Kidney tubule cell (primary cell): ENCODE results near the gene PARD3.
"Not testable (repeated sequence)": the region's sequence is repeated elsewhere in the genome, so short reads cannot be mapped to it uniquely, and the experiment has no call there.

Experiments used
- DNase-seq: peaks from one replicate; pipeline ENCODE4 v3.0.0-alpha.2; 2018; ENCODE audit warnings: low spot score

PARD3 gene

DNA sequence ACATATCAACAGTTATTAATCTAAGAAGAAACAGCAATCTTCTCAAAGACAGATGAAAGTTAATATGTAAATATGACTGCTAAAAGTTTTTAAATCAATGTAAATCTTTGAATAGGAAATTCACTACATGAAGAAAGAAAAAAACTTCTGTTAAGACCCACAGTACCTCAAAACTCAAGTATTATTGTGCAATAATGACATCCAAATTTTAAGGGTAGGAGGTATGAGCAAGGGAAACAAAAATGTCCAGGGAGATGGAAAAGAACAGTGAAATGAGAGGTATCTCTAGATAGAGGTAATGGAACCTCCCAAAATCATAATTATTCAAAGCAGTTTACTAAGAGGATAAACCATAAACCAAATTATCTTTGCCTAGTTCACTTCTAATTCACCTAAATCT, 436.8 kb downstream of the PARD3 start:
- DNase-seq: no peak

DNA sequence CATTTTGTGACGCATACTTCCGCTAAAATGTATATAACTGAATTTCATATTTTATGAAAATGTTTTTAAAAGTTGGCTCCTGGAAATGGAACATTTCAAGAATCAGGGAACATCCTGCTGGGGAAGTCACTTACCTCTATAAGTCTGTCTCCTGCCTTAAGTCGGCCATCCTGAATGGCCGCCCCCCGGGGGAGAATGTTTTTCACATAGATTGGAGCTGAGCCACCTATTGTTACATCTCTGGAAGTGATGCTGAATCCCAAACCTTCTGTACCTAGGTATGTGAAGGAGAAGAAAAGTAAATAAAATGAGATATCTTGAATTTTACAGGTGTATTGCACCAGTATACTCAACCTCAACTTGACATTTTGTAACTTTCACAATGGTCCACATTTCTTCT, 437.3 kb downstream of the PARD3 start:
- DNase-seq: no peak

DNA sequence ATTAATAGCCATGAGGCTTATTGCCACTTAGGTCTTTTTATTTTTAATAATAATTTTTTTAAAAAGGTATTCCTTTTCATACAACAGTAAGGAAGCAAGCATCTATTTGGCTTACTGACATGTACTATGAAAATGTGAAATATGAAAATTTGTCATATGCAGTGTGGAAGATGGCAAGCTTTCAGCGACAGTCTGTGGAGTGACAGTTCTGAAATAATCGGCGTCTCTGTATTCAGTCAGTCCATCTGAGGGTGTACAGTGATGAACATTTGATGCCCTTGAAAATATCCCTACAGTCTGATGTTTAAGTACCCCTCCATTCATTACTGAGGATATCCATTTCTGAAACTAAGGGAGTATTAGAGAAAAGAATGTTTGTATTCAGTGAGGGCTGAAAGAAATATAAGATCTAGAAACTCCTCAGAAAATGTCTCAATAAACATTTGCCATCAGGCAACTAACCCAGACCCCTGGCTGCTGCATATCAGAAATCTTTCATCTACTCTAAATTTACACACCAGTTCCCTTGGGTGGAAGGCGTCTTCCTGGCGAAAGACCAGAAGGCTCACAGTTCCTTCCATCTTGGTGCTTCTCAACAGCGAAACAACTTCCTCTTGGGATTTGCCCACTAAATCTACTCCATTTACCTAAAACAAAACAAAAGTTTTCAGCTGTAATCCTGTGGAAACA, 440.6 kb downstream of the PARD3 start:
- no peak for DNase-seq

DNA sequence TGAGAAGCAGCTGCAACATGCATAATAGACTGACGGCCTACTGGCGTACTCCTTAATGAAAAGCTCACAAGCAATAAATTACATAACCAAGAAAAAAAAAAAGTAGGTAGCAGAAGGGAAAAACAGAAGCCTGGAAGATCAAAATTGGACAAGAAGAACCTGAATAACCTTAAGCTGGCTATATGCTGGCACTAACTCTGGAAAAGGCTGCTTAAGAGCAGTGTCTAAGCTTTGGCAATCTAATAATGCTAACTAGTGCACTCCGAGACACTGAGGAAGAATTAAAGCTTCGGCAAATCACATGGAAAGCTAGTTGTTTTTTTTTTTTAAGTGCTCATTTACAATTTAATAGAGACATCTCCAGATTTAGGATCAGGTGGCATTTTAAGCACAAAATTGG, 441.9 kb downstream of the PARD3 start:
- no peak for DNase-seq

DNA sequence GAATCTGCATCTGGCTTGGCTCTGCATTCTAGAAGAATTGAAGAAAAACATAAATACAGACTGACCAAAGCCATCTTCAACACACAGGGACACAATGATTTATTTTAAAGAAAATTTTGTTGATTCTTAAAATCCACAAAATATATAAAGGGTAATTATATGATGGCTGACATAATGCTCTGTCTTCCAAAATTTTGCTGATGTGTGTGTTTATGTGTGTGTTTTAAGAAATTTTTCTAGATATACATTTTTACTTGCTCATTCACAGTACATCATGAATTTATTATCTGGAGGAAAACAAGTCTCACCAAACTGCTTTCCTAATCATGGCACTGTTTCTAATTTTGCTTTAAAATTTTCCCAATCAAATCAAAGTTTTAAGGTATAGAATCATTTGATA, 442.6 kb downstream of the PARD3 start:
- no peak for DNase-seq

DNA sequence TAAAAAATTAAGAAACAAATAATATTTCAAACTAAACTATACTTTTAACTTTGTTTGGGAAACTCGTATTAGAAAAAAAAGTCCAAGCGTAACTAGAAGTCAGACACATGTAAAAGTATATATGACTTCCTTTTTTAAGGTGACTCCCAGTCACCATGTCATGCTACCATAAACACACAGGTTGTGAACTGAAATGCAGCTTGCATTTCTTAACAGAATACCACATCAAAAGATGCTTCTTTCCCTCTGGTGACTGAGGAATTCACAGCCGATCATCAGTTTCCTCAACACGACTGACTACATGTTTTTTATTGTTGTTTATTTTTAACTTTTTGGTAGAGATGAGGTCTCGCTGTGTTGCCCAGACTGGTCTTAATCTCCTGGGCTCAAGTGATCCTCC, 445.0 kb downstream of the PARD3 start:
- DNase-seq: no peak

DNA sequence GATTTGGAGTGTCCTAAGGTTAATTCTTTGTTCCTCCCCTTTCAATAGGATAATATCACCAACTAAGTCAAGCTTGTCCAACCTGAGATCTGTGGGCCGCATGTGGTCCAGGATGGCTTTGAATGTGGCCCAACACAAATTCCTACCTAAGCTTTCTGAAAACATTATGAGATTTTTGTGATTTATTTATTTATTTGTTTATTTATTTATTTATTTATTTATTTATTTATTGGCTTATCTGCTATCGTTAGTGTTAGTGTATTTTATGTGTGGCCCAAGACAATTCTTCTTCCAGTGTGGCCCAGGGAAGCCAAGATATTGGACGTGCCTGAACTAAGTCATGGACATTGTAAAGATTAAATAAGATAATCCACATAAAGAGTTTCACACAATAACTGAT, 446.0 kb downstream of the PARD3 start:
- DNase-seq: no peak

DNA sequence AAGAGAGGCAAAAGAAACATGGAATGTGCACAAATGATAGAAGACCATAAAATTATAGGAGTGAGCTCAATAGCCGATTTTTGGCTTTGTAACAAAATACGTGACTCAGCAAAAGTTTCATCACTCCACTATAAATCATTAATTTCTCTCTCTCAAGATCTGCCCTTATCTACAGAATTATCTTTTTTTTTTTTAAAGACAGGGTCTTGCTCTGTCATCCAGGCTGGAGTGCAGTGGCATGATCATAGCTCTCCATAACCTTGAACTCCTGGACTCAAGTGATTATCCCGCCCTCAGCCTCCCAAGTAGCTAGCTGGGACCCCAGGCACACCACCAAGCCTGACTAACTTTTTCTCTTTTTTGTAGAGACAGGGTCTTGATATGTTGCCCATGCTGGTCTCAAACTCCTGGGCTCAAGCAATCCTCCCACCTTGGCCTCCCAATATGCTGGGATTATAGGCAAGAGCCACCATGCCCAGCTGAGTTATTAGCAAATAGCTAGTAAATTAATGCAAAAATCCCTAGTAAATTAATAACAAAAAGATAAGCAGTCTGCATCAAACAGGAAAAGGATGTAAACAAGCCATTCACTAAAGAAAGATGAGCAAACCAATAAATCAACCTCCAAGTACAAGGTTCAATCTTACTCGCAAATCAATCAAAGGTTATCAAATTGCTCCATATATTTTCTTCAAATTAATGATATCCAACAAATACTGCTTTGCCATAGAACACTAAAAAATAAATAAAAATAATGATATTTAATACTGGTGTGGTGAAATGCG, 450.7 kb downstream of the PARD3 start:
- peak; percentile 49 for DNase-seq

DNA sequence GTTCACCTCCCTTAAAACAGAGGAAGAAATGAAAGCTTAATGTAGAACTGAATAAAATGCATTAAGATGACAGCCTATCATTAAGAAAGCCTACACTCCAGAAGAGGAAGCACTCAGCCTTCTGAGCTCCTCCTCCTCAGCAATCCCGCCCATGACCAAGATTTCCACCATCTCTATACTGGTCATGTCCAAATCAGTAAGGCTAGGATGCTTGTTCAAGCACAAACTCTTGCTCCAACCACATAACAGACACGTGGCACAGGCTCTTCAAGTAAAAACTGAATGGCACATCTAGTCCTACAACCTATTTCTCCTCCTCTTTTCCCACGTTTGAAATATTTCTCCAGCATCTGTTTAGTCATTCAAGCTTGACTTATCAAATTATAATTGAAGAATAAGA, 454.1 kb downstream of the PARD3 start:
- no peak for DNase-seq

DNA sequence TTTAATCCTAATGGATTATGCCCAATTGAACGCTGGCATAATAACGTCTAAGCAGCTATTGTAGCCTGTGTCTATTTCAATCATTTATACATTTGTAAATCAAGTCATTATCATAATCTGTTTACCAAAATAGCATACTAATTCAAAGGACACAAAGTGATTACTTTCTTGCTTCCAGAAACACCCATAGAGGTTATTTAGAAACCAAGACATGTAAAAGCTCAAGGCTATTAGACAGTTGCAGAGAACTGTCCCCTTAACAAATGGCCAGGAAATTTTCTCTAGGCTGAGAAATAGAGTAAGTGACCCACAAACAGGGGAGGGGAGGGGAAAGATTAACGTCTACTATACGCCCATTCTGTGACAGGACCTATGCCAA, 455.7 kb downstream of the PARD3 start:
- DNase-seq: no peak

DNA sequence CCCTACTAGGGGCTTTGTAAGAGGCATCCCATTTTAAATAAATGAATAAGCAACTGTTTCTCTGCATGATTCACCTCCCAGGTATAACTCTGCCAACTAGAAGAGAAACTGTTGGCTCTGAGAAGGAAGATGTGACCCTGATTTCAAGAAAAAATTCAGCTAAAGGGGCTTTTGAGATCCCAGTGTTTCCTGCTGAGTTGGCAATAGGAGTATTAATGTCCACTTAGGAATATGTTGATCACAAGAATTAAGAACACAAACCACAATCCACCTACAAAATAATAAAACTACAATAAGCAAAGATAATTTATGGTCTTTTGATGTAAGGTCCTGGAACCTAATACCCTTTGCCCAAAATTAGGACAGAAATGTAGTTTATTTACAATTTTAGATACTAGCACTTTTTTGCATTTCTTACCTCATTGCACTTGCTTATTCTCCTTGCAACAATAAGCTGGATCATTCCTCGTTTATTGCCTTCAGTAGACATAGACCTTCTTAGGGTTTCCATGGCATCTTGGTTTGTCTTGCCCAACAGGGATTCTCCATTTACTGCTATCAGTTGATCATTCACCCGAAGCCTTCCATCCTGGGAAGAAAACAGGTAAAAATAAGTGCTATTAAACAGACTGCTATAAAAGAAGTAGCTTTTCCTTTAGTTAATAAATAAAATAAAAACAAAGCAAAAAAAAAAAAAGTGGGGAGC, 456.2 kb downstream of the PARD3 start:
- no peak for DNase-seq

DNA sequence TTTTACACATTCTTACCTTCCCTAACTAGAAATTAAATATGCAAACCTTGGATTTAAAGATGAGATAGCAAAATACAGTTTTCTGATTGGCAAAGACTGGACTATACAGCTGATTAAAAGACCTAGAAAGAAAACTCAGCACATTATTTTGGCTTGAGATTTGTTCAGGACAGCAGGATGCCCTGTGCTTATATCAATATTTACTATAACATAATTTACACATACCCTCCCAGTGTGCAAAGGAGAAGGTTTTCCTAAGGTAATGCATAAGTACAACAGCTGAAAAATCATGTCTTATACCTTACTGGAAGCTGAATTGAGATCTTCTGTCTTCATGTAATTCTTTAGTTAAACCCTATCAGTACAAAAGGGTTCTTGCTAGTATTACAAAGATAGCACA, 458.6 kb downstream of the PARD3 start:
- no peak for DNase-seq

DNA sequence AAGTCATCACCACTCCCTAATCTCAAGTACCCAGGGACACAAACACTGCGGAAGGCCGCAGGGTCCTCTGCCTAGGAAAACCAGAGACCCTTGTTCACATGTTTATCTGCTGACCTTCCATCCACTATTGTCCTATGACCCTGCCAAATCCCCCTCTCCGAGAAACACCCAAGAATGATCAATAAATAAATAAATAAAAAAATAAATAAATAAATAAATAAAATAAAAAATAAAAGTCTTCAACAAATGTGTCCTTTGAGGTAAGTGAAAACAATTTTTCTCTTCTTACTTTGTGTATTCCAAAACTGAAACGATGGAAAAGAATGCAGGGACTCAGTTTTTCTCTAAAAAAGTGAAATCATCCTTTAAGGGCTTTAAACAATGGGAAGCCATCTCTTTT, 461.6 kb downstream of the PARD3 start:
- not testable (repeated sequence) for DNase-seq

DNA sequence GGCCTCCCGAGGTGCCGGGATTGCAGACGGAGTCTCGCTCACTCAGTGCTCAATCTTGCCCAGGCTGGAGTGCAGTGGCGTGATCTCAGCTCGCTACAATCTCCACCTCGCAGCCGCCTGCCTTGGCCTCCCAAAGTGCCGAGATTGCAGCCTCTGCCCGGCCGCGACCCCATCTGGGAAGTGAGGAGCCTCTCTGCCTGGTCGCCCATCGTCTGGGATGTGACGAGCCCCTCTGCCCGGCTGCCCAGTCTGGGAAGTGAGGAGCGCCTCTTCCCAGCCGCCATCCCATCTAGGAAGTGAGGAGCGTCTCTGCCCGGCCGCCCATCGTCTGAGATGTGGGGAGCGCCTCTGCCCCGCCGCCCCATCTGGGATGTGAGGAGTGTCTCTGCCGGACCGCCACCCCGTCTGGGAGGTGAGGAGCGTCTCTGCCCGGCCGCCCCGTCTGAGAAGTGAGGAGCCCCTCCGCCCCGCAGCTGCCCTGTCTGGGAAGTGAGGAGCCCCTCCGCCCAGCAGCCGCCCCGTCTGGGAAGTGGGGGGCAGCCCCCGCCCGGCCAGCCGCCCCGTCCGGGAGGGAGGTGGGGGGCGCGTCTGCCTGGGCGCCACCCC, 462.4 kb downstream of the PARD3 start:
- not testable (repeated sequence) for DNase-seq

DNA sequence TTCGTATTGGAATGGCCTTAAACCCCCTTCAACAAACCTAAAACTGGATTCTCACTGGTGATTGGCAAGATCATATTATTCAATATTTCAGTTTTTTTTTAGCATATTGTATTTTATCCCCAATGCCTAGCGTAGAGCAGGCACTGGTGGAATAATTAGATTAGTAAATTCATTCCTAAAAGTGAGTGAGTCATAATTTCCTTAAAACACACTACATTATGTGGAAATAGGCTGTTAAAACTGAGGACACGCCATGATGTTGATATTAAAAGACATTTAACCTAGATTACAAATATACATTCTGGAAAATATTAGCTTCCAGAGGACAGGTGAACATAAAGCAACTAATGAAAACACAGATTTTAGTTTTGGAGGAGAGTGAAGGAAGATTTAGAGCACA, 463.9 kb downstream of the PARD3 start:
- DNase-seq: no peak

DNA sequence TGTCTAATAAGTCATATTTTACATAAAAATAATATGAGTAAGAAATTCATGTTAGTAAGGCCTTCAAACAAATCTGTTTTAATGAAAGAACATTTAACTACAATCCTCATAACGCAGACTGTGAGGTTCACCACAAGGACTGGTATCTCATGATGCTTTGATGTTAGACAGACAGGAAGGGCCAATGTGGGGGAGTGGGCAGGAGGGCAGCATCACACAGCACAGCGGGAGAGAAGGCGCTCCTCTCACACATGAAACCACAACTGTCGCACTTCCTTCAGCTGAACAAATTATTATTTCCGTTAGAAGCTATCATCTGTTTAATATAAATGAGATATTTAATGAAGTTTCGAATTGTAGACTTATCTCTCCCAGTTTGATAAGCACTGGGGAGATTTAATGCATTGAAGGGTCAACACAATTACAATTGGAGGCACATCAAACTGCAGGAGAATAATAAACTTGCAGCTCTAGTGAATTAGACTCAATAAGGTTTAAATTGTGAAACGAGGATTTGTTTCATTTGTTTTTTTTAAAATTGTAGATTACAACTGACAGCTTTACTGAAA, 466.1 kb downstream of the PARD3 start:
- no peak for DNase-seq

DNA sequence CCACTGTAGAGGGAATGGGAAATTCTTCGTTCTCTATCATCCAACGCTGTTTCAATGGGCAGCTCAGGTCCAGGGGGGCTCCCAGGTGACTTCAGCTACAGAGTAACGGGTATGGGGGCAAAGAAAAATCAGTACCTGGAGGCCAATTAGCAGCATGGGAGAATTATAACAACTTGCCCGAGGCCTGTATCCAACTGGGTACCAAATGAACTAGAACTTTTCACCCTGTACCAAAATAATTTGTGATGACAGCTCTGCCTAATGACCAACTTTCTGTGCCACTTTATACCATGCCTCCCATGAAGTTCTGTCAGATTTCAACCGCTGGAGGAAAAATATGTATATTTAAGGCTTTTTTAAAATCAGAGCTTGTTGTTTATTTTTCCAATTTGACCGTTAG, 467.1 kb downstream of the PARD3 start:
- no peak for DNase-seq

DNA sequence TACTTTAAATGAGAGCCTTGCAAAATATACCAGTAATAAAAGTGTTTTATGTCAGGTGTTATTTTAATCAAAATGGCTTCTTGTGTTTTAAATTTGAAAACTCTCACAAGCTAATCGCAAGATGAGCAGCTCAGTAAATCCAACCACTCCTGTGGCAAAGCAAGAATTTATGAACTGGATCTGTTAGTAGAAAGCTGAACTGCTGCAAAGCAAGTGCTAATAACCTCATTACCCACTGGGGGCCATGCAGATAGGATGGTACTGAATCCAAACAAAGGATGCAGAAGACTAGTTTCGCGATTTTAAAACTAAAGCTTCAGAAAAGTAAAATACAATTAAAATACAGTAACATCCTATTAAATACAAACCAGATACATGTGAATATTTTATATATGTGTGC, 468.0 kb downstream of the PARD3 start:
- DNase-seq: no peak

DNA sequence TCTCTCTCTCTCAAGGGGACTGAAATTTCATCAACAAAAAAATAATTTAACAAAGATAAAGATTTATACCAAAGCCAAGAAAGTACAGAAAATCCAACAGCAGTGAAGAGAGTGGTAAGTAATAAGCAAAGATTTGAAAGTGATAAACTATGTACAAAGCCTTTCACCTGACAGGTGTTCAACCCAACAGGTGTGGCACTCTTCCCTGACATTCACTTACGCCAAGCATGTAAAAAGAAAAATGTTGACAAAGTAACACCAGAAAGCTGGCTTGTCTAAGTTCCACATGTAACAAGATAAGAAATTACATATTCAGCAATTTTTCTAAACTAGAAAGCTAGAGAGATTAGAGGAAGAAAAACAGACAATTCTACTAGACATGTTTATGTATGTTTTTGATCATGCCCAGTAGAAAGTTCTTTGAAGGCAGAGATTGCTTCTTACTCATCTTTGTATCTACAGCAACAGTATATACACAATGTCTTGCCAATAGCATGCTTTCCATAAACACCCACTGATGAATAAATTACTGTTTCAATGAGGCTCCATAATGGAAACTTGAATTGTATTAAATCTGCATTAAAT, 468.5 kb downstream of the PARD3 start:
- no peak for DNase-seq

DNA sequence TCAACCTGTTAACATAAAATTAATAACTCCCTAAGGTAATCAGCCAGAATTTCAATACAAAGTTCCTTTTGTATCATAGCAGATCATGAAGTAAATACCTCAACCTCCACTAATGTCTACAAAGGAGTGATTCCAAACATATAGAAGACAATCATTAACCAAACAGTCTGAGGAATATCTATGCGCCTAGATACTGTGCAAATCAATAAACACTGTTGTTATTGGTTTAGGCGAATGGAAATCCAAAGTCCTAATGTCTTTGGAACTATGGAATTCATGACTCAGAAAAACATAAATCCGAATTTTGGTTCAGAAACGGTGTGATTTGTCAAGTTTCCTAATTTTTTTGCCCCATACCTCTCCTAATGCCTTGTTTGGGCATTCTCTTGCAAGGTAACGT, 469.7 kb downstream of the PARD3 start:
- no peak for DNase-seq

DNA sequence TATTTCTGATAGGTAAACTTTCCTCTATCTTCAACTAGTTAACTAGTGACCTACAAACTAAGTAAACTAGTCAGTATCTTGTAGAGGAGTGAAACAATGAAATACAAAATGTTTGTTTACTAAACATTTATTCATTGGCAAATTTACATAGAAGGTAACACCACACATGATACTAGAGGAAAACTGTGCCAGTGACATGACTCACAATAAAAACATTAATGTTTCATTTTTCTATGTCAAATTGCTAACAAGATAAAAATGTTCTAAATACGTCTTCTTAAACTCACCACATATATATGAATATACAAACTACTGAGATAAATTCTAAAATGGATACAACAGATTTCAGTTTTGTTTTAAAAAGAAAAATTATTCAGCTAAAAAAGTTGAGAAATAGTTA, 471.3 kb downstream of the PARD3 start:
- DNase-seq: no peak

DNA sequence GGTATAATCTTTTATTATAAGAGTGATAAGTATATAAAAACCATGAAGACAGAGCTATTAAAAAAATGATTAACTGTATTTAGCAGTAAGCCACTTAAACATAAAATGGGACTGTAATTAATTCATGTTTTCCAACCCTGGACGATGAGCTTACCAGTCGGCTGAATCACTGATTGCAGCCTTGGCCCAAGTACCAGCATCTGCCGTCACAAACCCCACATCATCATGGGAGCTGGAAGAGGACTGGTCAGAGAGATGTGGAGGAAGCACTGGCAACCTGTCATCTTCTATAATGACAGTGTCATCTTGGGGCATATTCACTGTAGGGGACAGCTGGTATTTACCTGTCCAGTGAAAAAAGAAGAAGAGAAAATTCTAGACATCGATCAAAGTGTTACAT, 473.6 kb downstream of the PARD3 start:
- DNase-seq: no peak
